Measurements from ENCODE around the gene ROBO3. TPM values are rescaled to one million over a fixed set of nuclear protein-coding genes. Genes with fewer than 3 reads are reported as not detected.

Gene ROBO3
- total and polyA plus RNA-seq, 10 of the 15 experiments (the other 5 are each of a cell fraction or from before 2014, with no cell fraction given): 0.10 to 0.63 (median 0.31) TPM; not detected in 2

DNA sequence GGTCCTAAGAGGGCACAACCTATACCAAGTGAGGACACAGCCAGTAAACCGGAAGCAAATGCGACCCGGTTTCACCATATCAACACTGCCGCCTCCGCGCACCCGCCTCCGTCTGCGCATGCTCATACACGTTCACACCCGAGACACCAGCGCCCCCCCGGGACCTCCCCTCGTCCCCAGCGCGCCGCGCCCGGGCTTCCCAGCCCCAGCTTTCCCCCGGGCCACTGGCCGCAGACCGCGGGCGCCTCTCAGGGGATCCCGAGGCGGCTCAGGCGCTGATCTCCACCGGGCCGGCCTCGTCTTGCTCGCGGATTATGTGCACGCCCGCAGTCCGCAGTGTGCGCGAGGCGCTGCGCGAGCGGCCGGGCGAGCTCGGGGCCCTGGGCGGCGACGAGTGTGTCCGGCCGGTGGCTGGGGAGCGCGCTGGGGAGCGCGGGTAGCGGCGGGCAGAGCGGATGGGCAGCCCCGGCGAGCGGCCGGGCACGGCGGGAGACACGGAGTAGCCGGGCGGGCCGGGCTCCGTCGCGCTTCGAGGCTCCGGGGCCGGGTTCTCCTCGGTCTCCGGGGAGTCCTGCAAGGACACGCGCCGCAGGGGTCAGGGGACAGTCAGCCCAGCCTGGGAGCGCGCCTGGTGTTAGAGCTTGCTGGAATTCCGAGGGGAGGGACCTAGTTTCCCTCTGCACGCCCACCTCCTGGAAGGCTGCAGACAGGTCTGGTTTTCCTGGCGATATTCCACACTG is 55.8 kb downstream of the ROBO3 start:
- RAD21 ChIA-PET (ENCODE audit: unreplicated experiment): no interaction called here
- H3K27ac ChIP-seq (ENCODE audit: control insufficient read depth, insufficient read depth): no peak overlapping the region
- WGBS (ENCODE audit: insufficient coverage, insufficient replicate concordance, low lambda C conversion rate, missing lambda C conversion rate): 32% methylated on average over 59 of the region's 82 CpGs
- CTCF ChIA-PET: no interaction called here
- DNase-seq (ENCODE audit: low read depth, low spot score) (no peak), FAIRE-seq (no peak), ATAC-seq (no peak)
- H3K9me3 ChIP-seq (replicated peaks; ENCODE audit: control insufficient read depth, insufficient read depth, low read length): no peaks in the 10 kb centered on the region
- intact Hi-C loops (cut with micrococcal nuclease; ENCODE audit: unreplicated experiment): no loop called here
- peaks cover 0 to 2% of the 10 kb centered on the region in 2 experiments; a peak in 1 of 4 replicates for H3K27me3 ChIP-seq (replicated peaks in 1 of 2; ENCODE audit: control insufficient read depth in 2 of 2, insufficient read depth in 2 of 2, low read length in 1 of 2)
- no peaks in the 10 kb centered on the region for H3K36me3 ChIP-seq (ENCODE audit: control insufficient read depth in 2 of 2, insufficient read depth in 2 of 2, low read length in 1 of 2)
- no peaks in the 10 kb centered on the region for H4K20me1 ChIP-seq (ENCODE audit: control insufficient read depth, insufficient read depth)
- no peak overlapping the region for H3K9ac ChIP-seq (ENCODE audit: control insufficient read depth, insufficient read depth, low read length)
- SMC1A ChIA-PET (ENCODE audit: uncharacterized antibody, unreplicated experiment): interaction anchor here (0.6 kb wide), 1 partner anchor 153 kb away, joined by 3 read pairs; no protein-coding TSS in a partner anchor
- H3K4me1 ChIP-seq (ENCODE audit: control insufficient read depth, insufficient read depth, low read length): no peaks in the 10 kb centered on the region
- no TSS peak for BruUV-seq (replicated peaks)
- in situ Hi-C loops (cut with MboI): no loop called here
- H3K4me2 ChIP-seq (ENCODE audit: control insufficient read depth, insufficient read depth): no peak overlapping the region
- no peak overlapping the region for H3K4me3 ChIP-seq
- TF ChIP-seq SREBF1 (IDR thresholded peaks at IDR 0.05; ENCODE audit: low read length): no peak
- TF ChIP-seq SMAD1 (IDR thresholded peaks at IDR 0.05; ENCODE audit: low read depth, partially characterized antibody): no peak
- no peak for TF ChIP-seq ZSCAN29 (IDR thresholded peaks at IDR 0.05)
- no peak for TF ChIP-seq SPI1 (IDR thresholded peaks at IDR 0.05; ENCODE audit: borderline replicate concordance, insufficient read depth, low read depth, low read length)
- TF ChIP-seq POU2F2 (IDR thresholded peaks at IDR 0.05; ENCODE audit: borderline replicate concordance, low read depth, low read length): no peak
- TF ChIP-seq, protein P1, sequence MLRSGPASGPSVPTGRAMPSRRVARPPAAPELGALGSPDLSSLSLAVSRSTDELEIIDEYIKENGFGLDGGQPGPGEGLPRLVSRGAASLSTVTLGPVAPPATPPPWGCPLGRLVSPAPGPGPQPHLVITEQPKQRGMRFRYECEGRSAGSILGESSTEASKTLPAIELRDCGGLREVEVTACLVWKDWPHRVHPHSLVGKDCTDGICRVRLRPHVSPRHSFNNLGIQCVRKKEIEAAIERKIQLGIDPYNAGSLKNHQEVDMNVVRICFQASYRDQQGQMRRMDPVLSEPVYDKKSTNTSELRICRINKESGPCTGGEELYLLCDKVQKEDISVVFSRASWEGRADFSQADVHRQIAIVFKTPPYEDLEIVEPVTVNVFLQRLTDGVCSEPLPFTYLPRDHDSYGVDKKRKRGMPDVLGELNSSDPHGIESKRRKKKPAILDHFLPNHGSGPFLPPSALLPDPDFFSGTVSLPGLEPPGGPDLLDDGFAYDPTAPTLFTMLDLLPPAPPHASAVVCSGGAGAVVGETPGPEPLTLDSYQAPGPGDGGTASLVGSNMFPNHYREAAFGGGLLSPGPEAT (IDR thresholded peaks at IDR 0.05; ENCODE audit: low read depth): no peak
- no peak for TF ChIP-seq RB1 (IDR thresholded peaks at IDR 0.05; ENCODE audit: borderline replicate concordance)
- TF ChIP-seq POLR2AphosphoS5 (IDR thresholded peaks at IDR 0.05; ENCODE audit: low read length): no peak
- TF ChIP-seq GABPA (IDR thresholded peaks at IDR 0.05; ENCODE audit: low read depth): no peak
- no peak for TF ChIP-seq FOXK2 (IDR thresholded peaks at IDR 0.05)
- TF ChIP-seq JUNB (IDR thresholded peaks at IDR 0.05): no peak
- POLR2A ChIA-PET: no interaction called here
- no peak overlapping the region for H2AFZ ChIP-seq (ENCODE audit: control insufficient read depth, low read depth, low read length)
- H3K79me2 ChIP-seq (ENCODE audit: control insufficient read depth, insufficient read depth, low read length): no peaks in the 10 kb centered on the region
